T-helper 1 cell (primary cell): ENCODE results near the gene SLC12A4.
"Not testable (repeated sequence)": the region's sequence is repeated elsewhere in the genome, so short reads cannot be mapped to it uniquely, and the experiment has no call there.

ENCODE experiments used
- DNase-seq, 5 donors: peaks; one replicate each; pipeline ENCODE4 v3.0.0-alpha.2; 2012 to 2020

SLC12A4 gene

GRCh38 chr16:67987460-67988160, 19.2 kb upstream of the SLC12A4 start:
- DNase-seq = no peak

DNA sequence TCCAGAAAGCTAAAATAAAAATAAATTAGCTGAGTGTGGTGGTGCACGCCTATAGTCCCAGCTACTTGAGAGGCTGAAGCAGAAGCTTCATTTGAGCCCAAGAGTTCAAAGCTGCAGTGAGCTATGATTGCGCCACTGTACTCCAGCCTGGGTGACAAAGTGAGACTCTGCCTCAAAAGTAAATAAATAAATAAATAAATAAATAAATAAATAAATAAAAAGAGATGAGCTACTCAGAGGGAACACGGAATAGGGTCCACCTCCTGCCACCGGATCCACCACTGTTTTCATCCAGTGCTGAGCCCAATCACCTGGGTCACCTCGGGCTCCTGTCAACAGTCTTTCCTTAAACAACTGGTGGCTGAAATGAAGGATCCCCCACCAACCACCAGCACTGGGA, 18.5 kb upstream of the SLC12A4 start:
- DNase-seq = no peak

GRCh38 chr16:67982011-67982696, 13.7 kb upstream of the SLC12A4 start:
- DNase-seq = no peak

- no peak for DNase-seq
Observed at GRCh38 chr16:67979955-67980678, 11.7 kb upstream of the SLC12A4 start, which contains the start of gene DPEP3. Gene DPEP3, minus strand, starts transcription at chr16:67980499. Its CDS starts 119 bp downstream, at chr16:67980380.

DNA sequence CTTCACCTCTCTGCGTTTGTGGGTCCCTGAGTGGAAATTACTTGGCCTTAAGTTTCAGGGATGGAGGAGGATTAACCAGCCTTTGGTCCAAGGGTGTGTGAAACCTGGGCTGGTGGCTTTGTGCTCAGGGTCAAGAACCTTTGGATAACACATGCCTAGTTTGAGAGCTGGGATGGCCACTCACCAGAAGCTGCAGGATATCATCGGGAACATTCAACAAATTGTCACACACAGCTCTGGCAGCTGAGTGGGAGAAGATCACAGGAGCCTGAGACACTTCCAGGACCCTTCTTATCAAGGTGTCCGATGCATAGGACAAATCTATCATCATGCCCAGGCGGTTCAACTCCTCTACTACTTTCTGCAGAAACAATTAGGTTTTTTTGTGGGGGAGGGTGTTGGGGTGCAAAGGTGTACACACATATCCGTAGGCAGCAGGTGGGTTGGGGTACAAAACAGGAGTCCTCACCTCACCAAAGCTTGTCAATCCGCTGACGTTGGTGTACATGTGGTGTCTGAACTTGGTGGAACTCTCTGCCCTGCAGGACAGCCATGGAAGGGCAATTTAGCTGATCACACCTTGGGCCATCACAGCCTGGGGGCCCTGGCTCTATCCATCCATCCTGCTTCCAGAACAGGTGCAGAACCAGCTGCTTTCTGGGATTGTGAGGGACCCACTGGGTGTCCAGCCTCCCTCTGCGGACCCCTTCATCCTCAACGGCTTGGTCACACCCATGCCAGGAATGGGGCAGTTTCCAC, 9.2 kb upstream of the SLC12A4 start:
- DNase-seq = no peak

DNA sequence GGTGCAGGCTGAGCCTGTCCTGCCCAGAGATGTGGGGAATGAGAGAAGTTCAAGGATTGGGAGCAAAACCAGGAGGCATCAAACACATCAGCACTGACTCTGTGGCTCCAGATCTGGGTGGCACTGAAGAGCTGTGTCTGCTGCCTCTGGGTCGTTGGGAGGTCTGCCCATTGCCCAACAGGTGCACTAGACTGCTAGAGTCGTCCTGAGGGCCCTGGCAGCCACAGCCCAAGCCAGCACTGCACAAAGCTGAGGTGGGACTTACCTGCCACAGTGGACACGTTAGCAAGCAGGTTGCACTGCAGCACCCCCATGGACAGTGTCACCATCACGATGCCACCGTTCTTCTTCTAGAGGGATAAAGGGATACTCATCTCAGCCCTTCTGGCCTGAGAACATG, 8.6 kb upstream of the SLC12A4 start:
- DNase-seq = no peak

- DNase-seq = no peak
Observed at GRCh38 chr16:67976205-67976604, 7.8 kb upstream of the SLC12A4 start.

- DNase-seq = no peak
Observed at GRCh38 chr16:67975321-67976105, 7.1 kb upstream of the SLC12A4 start.

DNA sequence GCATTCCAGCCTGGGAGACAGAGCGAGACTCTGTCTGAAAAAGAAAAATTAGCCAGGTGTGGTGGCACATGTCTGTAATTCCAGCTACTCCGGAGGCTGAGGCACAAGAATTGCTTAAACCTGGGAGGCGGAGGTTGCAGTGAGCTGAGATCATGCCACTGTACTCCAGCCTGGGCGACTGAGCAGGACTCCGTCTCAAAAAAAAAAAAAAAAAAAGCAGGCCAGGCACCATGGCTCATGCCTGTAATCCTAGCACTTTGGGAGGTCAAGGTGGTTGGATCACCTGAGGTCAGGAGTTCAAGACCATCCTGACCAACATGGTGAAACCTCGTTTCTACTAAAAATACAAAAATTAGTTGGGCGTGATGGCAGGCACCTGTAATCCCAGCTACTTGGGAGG, 3.8 kb upstream of the SLC12A4 start:
- not testable (repeated sequence) for DNase-seq

DNA sequence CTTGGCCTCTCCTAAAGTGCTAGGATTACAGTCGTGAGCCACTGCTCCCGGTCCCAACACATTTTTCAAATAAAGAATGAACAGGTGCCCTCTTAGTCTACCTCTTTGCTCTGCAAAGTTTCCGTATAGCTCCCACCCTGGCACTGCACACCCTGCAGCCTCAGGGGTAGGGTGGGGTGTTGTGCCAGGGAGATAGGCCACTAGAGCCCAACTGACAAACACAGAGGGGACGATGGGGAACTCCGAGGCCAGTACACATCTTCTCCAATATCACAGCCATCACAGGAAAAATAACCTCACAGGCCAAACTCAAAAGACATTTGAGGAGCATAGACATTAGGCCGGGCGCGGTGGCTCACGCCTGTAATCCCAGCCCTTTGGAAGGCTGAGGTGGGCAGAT, 2.7 kb upstream of the SLC12A4 start:
- DNase-seq = no peak

GRCh38 chr16:67969254-67970039, 1.0 kb upstream of the SLC12A4 start:
- no peak for DNase-seq

DNA sequence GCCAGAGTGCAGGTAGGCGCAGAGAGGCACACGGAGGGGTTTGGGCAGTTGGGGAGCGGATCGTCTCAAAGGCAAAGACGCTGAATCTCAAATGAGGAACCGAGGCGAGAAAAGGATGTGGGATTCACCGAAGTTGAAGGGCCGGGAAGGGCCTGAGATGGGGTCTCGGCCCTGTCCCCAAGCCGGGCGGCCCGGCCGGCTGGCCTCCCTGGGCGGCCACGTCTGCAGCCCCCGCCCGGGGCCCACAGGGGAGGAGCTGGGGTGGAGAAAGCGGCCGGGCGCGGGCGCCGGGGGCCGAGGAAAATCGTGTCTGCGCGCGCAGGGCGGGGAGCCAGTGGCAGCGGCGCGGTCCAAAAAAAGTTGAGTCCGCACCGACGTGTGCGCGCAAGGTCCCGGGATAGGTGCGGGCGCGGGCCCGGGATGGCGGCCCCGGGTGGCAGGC, 458 bp downstream of the SLC12A4 start:
- DNase-seq = peak in 2 of 5 donors; percentile 18 to 41

- peak in 1 of 5 donors; percentile 46 for DNase-seq
Observed at GRCh38 chr16:67967183-67967957, 1.1 kb downstream of the SLC12A4 start.

DNA sequence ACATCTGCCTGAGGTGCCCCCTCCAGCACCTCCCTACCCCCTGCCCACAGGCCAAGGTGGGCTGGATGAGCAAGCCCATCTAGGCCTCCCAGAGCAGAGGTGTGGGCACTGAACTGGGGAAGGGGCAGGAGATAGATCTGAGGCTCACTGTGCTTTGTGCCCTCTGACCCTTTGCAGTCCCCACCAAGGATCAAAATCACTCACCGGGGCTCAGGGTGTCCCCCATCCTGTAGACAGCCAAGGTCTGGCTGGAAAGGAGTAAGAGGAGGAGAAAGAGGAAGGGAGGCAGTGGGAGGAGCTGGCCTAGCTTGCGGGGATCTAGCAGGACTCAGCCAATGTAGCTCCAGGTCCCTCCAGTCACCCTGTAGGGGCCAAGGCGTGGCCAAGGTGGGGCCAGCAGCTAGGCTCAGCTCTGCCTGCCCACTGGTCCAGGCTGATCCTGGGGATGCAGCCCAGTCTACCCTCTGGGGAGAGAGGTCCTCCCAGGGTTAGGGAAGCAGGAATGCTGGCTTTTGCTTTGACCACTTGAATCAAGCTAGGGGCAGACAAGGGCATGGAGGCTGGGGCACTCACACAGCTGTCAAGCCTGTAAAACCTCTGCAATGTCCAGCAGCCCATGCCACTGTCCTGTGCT, 1.8 kb downstream of the SLC12A4 start:
- DNase-seq = no peak

DNA sequence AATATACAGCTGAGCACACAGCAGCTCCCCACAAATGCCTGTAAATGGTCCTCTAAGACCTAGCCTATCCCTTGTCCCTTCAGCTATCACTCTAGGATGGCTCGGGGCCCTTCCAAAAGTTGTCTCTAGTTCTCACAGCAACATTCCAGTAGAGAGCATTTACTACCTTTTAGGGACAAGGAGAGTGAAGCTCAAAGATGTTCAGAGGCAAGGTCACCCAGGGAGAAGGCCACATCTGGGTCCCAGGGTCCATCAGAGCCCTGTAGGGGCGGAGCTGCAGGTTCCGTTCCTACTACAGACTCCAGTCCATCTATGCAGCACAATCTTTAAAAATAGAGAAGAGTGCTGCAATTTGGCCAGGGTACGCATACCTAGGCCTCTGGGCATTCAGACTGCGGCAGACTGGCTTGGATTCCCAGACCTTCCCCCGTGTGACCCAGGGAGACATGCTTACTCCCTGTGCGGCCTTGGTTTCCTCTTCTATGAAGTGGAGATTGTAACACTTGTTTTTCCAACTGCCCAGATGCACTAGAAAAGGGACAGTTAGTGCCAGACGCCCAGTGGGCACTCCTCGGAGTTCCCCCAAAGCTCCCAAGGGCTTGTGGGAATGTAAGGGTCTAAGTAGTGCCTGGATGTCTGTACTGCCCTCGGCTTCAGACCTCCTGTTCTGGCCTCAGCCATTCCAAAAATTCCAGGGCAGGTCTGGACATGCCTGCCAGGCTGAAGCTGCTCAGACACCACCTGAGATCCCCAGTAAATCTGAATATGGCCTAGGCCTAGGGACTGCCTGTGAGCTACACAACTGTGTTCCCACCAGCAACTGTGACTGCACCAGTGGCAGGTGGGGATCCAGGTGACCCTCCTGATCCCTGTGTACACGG, 2.5 kb downstream of the SLC12A4 start:
- DNase-seq = no peak

DNA sequence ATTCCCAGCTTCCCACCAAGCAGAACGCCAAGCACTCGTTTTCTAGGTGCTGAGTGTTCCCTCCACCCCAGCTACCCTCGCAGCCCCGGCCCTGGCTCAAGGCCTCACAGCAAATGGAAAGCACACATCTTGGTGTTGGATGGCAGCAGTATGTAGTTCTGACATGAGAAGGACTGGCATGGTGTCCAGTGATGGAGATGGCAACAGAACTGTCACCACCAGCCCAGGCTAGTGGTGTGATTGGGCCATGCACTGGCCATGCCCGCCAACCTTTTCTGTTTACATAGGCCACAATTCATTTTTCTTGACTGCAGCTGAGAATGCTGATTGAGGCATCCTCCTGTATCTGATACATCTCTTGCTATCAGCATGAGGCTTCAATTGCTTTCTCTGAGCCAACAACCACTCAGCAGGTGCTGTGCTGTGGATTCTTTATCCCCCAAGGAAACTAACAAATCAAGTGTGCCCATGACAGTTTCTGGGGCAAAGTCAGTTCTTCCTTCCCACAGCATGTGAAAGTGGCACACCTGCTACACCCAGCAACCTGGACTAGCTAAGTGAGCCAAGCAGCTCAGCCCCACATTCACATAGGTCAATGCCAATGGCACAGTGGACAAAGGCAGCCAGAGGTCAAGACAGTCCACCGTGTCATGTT, 3.8 kb downstream of the SLC12A4 start:
- DNase-seq = no peak

- DNase-seq = no peak
Observed at GRCh38 chr16:67963662-67964321, 4.6 kb downstream of the SLC12A4 start.

DNA sequence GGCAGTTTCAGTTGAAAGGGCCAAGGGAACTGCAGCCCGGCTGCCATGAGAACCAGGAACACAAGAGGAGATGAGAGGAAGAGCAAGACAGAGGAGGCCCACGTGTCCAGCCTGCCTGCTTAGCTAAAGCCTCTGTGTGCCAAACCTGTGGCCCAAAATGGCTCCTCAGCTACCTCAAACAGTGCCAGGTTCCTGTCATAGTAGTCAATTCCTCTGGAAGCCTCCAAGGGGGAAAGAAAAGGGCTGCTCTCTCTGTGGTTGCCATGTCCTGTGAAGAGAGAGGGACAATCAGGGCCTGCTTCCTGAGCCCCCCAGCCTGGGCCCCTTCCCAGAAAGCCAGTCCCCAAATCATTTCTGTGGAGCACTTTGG, 5.2 kb downstream of the SLC12A4 start:
- DNase-seq = no peak
